K562 (cell line): ENCODE data around the gene UBASH3A. TPM values are rescaled to one million over a fixed set of nuclear protein-coding genes. Genes with fewer than 3 reads are reported as not detected.

Experiments used
- ATAC-seq: fragments of 200-7000 bp; cut with Tn5 transposase; 3 replicates; pipeline ENCODE4 v1.9.1; 2020; ENCODE audit warnings: moderate library complexity
- BruUV-seq: library from RNA; stranded (reverse); fragments of 400-500 nt; replicated peaks from 2 replicates; lab custom pipeline; 2021; lab: Mats Ljungman, UMichigan
- CTCF ChIA-PET: fragments of 300-600 bp; formaldehyde crosslinking; extraction: SDS; loops from one replicate; lab custom pipeline; 2021; ENCODE audit warnings: low intra/inter-chr PET ratio; lab: Yijun Ruan, JAX
- POLR2A ChIA-PET: fragments of 300-600, 350-650 bp; sonication (Branson Sonifier 250); formaldehyde crosslinking; extraction: SDS; loops from one replicate; lab custom pipeline; 2021; ENCODE audit warnings: antibody characterized with exemption, inconsistent platforms; lab: Yijun Ruan, JAX
- DNase-seq, 4 experiments: peaks; one replicate each; pipeline versions ENCODE4 v3.0.0 to v3.0.0-alpha.2; 2011 to 2018; ENCODE audit warnings: low spot score in 3 of 4, mixed read lengths in 3 of 4; ENCODE audit errors: extremely low read depth in 1 of 4
- FAIRE-seq: peaks from 2 replicates; lab custom pipeline; 2011; peaks lifted over from hg19 to GRCh38; lab: Jason Lieb, UNC
- H2AFZ ChIP-seq: 2 replicates; pipeline ENCODE4 v1.6.0; 2011; ENCODE audit warnings: low read depth, low read length, control low read depth, inconsistent platforms
- H3K27ac ChIP-seq: fragments of 200-600 bp; 3 replicates; pipeline ENCODE4 v1.8.0; 2011; ENCODE audit warnings: low read depth, mild to moderate bottlenecking, control low read depth, inconsistent platforms, low read length, moderate library complexity, mixed read lengths; ENCODE audit errors: extremely low read depth
- H3K27me3 ChIP-seq, 2 experiments: fragments of 300-600 bp in 1 of 2; 2 replicates in 1 of 2; 3 replicates in 1 of 2; pipeline versions ENCODE4 v1.6.0 to v1.8.0; 2011; ENCODE audit warnings: inconsistent platforms in 2 of 2, low read length in 2 of 2, mild to moderate bottlenecking in 1 of 2, mixed read lengths in 1 of 2, moderate library complexity in 1 of 2; ENCODE audit not compliant: control insufficient read depth in 2 of 2, insufficient read depth in 2 of 2
- H3K36me3 ChIP-seq: fragments of 300-600 bp; 3 replicates; pipeline ENCODE4 v1.8.0; 2011; ENCODE audit warnings: mild to moderate bottlenecking, low read length, inconsistent platforms; ENCODE audit not compliant: control insufficient read depth, insufficient read depth
- H3K4me1 ChIP-seq, 2 experiments: fragments of 200-600 bp in 1 of 2; replicated peaks in 1 of 2; 2 replicates in 1 of 2; 3 replicates in 1 of 2; pipeline versions ENCODE4 v1.5.1 to v1.8.0; 2011; ENCODE audit warnings: inconsistent platforms in 2 of 2, low read length in 2 of 2, mild to moderate bottlenecking in 1 of 2, mixed read lengths in 1 of 2, moderate library complexity in 1 of 2; ENCODE audit not compliant: control insufficient read depth in 2 of 2, insufficient read depth in 2 of 2
- H3K4me2 ChIP-seq: 2 replicates; pipeline ENCODE4 v1.6.1; 2011; ENCODE audit warnings: low read length, control low read depth, inconsistent platforms, mixed read lengths; ENCODE audit not compliant: insufficient read depth
- H3K4me3 ChIP-seq: fragments of 200-600 bp; sonication (generic), shearing (Covaris generic); 2 replicates; pipeline ENCODE4 v1.5.1; 2016; ENCODE audit warnings: control low read depth, inconsistent platforms
- H3K79me2 ChIP-seq: fragments of 200-600 bp; 3 replicates; pipeline ENCODE4 v1.8.0; 2011; ENCODE audit warnings: low read length, inconsistent platforms; ENCODE audit not compliant: control insufficient read depth, insufficient read depth
- H3K9ac ChIP-seq, 2 experiments: 2 replicates each; pipeline versions ENCODE4 v1.6.0 to v1.6.1; 2011; ENCODE audit warnings: low read depth in 2 of 2, low read length in 2 of 2, control low read depth in 1 of 2, inconsistent platforms in 1 of 2, mild to moderate bottlenecking in 1 of 2, mixed read lengths in 1 of 2; ENCODE audit not compliant: insufficient read depth in 1 of 2
- H3K9me1 ChIP-seq: one replicate; pipeline ENCODE4 v1.6.0; 2011; ENCODE audit warnings: inconsistent platforms, mild to moderate bottlenecking, low read length, moderate library complexity; ENCODE audit not compliant: control insufficient read depth, insufficient read depth
- H3K9me3 ChIP-seq: replicated peaks from 2 replicates; pipeline ENCODE4 v1.5.1; 2011; ENCODE audit warnings: low read depth, low read length, inconsistent platforms; ENCODE audit not compliant: control insufficient read depth, insufficient read depth
- H4K20me1 ChIP-seq: replicated peaks from 2 replicates; pipeline ENCODE4 v1.6.1; 2011; ENCODE audit warnings: low read length, inconsistent platforms, mixed read lengths; ENCODE audit not compliant: control insufficient read depth, insufficient read depth
- CBFA2T2 ChIP-seq: fragments of 450-650 bp; conservative IDR thresholded peaks from 2 replicates; pipeline ENCODE4 v1.6.1; 2017; ENCODE audit warnings: mild to moderate bottlenecking
- ETS2 ChIP-seq: IDR thresholded peaks from 2 replicates; pipeline ENCODE4 v1.6.1; 2016; ENCODE audit warnings: borderline replicate concordance, missing genetic modification characterization, mild to moderate bottlenecking, moderate library complexity, missing compliant biosample characterization; ENCODE audit not compliant: poor library complexity, severe bottlenecking
- TFE3 ChIP-seq: fragments of 450-650 bp; formaldehyde crosslinking; IDR thresholded peaks from 2 replicates; pipeline ENCODE4 v1.4.0; 2020; ENCODE audit warnings: mild to moderate bottlenecking, mixed read lengths
- ZNF445 ChIP-seq: fragments of 250-450 bp; sonication (Bioruptor Pico); IDR thresholded peaks from 2 replicates; pipeline ENCODE4 v1.4.0; 2020; ENCODE audit warnings: low read depth, mild to moderate bottlenecking, moderate library complexity
- whole genome bisulfite sequencing: fragments of 100-300 bp; shearing (Covaris generic); methylation state at CpG from one replicate; pipeline ENCODE4 v1.1.6; 2016; ENCODE audit warnings: low coverage, mixed read lengths; ENCODE audit not compliant: insufficient coverage; ENCODE audit errors: missing lambda C conversion rate; 5-methylcytosine and 5-hydroxymethylcytosine counted together
- in situ Hi-C: fragments of 300-500 bp; cut with MboI; formaldehyde crosslinking; loops from 4 replicates; pipeline ENCODE4 v1.15.0; 2018; ENCODE audit warnings: inconsistent platforms, mixed read lengths
- intact Hi-C: fragments of 100-400 bp; cut with micrococcal nuclease; formaldehyde crosslinking; loops from 2 replicates; pipeline ENCODE4 v1.14.2; 2022
- polyA plus RNA-seq, 8 experiments: library from polyadenylated mRNA; depleted of rRNA in 4 of 8; stranded (reverse) in 5 of 8; unstranded in 3 of 8; fragments of >200 nt; fragmentation: Nextera tagmentation in 2 of 8; fragmentation: Illumina TruSeq in 1 of 8; extraction: Ambion mirVana in 2 of 8; extraction: Trizol in 1 of 8; gene quantifications; 2 replicates each; pipeline versions ENCODE4 v1.2.1 to v1.2.3, GENCODE V29; 2011 to 2014; ENCODE audit warnings: inconsistent platforms in 1 of 8, missing spikeins in 1 of 8
- total RNA-seq, 7 experiments: library from RNA; depleted of rRNA in 6 of 7; stranded (reverse); fragments of >200 nt in 6 of 7; fragmentation: Illumina TruSeq in 2 of 7; extraction: Trizol in 2 of 7; gene quantifications; 2 replicates each; pipeline versions ENCODE4 v1.2.1 to v1.2.3, GENCODE V29; 2011 to 2021; ENCODE audit warnings: low replicate concordance in 1 of 7
- TF ChIP-seq, protein P1 (sequence below): IDR thresholded peaks from 2 replicates; pipeline ENCODE4 v1.6.1; 2011; ENCODE audit warnings: borderline replicate concordance, low read depth, mild to moderate bottlenecking, moderate library complexity, low read length; ENCODE audit not compliant: insufficient read depth, poor library complexity, severe bottlenecking

Gene UBASH3A
- total and polyA plus RNA-seq, 9 of the 15 experiments (the other 6 are each of a cell fraction or from before 2014, with no cell fraction given) = 0.23 to 1.8 (median 1.1) TPM

DNA sequence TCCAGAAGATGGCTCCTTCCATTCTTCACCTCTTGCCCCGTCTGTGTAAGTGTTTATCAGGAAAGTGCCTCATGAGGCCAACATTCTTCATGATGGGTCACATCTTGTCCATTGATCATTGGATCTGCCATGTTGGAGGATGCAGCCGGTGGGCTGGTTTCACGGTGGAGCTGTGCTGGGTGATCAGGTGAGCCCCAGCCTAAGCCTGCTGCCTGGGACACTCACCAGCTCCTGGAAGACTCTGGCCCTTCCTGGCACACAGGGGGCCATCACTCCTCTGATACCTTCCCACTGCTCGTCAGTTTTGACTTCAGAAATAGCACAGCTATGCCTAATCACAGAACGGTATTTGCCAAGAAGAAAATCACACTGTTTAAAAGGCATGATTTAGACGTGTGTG lies 38.3 kb downstream of the UBASH3A start:
- POLR2A ChIA-PET = interaction anchor here (0.6 to 1.0 kb wide), 4 partner anchors 11 to 39 kb away, joined by 3 read pairs; partner anchors contain the start of gene UBASH3A
- WGBS = 5% methylated on average over 6 of the region's 6 CpGs
- DNase-seq (no peak), ATAC-seq (no peak), FAIRE-seq (no peak)
- Histone ChIP-seq H3K4me3 (no peak overlapping the region), H3K9me3 (no peaks in the 10 kb centered on the region), H3K27ac (no peak overlapping the region), H3K9me1 (no peaks in the 10 kb centered on the region), H2AFZ (no peak overlapping the region), H3K4me1 (peaks cover 0 to 5% of the 10 kb centered on the region in 2 experiments; a peak in 1 of 5 replicates), H3K36me3 (no peaks in the 10 kb centered on the region), H3K4me2 (no peak overlapping the region), H3K9ac (no peak overlapping the region), H3K79me2 (no peaks in the 10 kb centered on the region), H3K27me3 (peaks cover 3 to 28% of the 10 kb centered on the region in 2 experiments; a peak in 3 of 5 replicates), H4K20me1 (peaks cover 3% of the 10 kb centered on the region; the same call in 1 of the 2 replicates)
- TF ChIP-seq CBFA2T2 (no peak), ZNF445 (CRISPR knock-in tag) (no peak), TFE3 (CRISPR knock-in tag) (no peak), ETS2 (tag) (no peak)
- TF ChIP-seq, protein P1, sequence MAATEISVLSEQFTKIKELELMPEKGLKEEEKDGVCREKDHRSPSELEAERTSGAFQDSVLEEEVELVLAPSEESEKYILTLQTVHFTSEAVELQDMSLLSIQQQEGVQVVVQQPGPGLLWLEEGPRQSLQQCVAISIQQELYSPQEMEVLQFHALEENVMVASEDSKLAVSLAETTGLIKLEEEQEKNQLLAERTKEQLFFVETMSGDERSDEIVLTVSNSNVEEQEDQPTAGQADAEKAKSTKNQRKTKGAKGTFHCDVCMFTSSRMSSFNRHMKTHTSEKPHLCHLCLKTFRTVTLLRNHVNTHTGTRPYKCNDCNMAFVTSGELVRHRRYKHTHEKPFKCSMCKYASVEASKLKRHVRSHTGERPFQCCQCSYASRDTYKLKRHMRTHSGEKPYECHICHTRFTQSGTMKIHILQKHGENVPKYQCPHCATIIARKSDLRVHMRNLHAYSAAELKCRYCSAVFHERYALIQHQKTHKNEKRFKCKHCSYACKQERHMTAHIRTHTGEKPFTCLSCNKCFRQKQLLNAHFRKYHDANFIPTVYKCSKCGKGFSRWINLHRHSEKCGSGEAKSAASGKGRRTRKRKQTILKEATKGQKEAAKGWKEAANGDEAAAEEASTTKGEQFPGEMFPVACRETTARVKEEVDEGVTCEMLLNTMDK = no peak
- CTCF ChIA-PET = no interaction called here
- in situ Hi-C loops = loop anchor here (10.0 kb wide), 1 partner anchor 127 kb away; the partner anchor contains the start of gene TFF3
- intact Hi-C loops = no loop called here
- BruUV-seq = no TSS peak
